HEK293 (cell line): ENCODE measurements around the gene TFPI.
A peak's percentile ranks its signal among the peaks of the same experiment; 100 is the strongest.

Experiments used
- CTCF ChIA-PET: fragments of 350-600 bp; formaldehyde crosslinking; extraction: SDS; loops from one replicate; lab custom pipeline; 2021; ENCODE audit warnings: antibody characterized with exemption; lab: Yijun Ruan, JAX
- POLR2A ChIA-PET: fragments of 300-600 bp; formaldehyde crosslinking; extraction: SDS; loops from one replicate; lab custom pipeline; 2020; ENCODE audit warnings: antibody characterized with exemption, inconsistent platforms; lab: Yijun Ruan, JAX
- H3K27ac ChIP-seq: fragments of 200-500 bp; sonication (Bioruptor generic); 2 replicates; pipeline ENCODE4 v1.5.1; 2014; ENCODE audit warnings: low read depth, low read length, control low read depth, inconsistent platforms; ENCODE audit errors: extremely low read depth
- H3K36me3 ChIP-seq, 2 experiments: fragments of 200-500 bp in 1 of 2; sonication (Bioruptor generic) in 1 of 2; 1 replicate in 1 of 2; 2 replicates in 1 of 2; pipeline ENCODE4 v1.5.1; 2014 to 2017; ENCODE audit warnings: inconsistent platforms in 2 of 2, low read length in 2 of 2; ENCODE audit not compliant: control insufficient read depth in 2 of 2, insufficient read depth in 1 of 2
- H3K4me1 ChIP-seq: fragments of 200-500 bp; sonication (Bioruptor generic); 2 replicates; pipeline ENCODE4 v1.5.1; 2014; ENCODE audit warnings: mild to moderate bottlenecking, low read length, inconsistent platforms; ENCODE audit not compliant: control insufficient read depth, insufficient read depth
- H3K4me3 ChIP-seq: 2 replicates; pipeline ENCODE4 v1.5.1; 2011; ENCODE audit warnings: low read depth, mild to moderate bottlenecking, control low read depth, low read length, moderate library complexity
- H3K9me3 ChIP-seq: fragments of 200-500 bp; sonication (Bioruptor generic); 2 replicates; pipeline ENCODE4 v1.5.1; 2014; ENCODE audit warnings: low read depth, low read length, inconsistent platforms; ENCODE audit not compliant: control insufficient read depth, insufficient read depth
- GFI1B ChIP-seq: fragments of 450-650 bp; formaldehyde crosslinking; IDR thresholded peaks from 2 replicates; pipeline ENCODE4 v1.5.1; 2016; ENCODE audit warnings: missing biosample characterization, missing genetic modification characterization
- IKZF3 ChIP-seq: fragments of 450-650 bp; IDR thresholded peaks from 2 replicates; pipeline ENCODE4 v1.5.0; 2018; ENCODE audit warnings: missing biosample characterization, mild to moderate bottlenecking, missing genetic modification characterization, moderate library complexity
- INSM2 ChIP-seq: fragments of 450-650 bp; formaldehyde crosslinking; IDR thresholded peaks from 2 replicates; pipeline ENCODE4 v1.5.1; 2016; ENCODE audit warnings: missing biosample characterization, missing genetic modification characterization
- OSR2 ChIP-seq: fragments of 450-650 bp; formaldehyde crosslinking; IDR thresholded peaks from 2 replicates; pipeline ENCODE4 v1.5.1; 2016; ENCODE audit warnings: missing biosample characterization, missing genetic modification characterization
- PATZ1 ChIP-seq: fragments of 450-650 bp; formaldehyde crosslinking; IDR thresholded peaks from 2 replicates; pipeline ENCODE4 v1.5.1; 2016; ENCODE audit warnings: missing biosample characterization, missing genetic modification characterization
- PRDM1 ChIP-seq: fragments of 450-650 bp; formaldehyde crosslinking; IDR thresholded peaks from 2 replicates; pipeline ENCODE4; 2016; ENCODE audit warnings: missing biosample characterization, missing genetic modification characterization
- PRDM6 ChIP-seq: fragments of 450-650 bp; formaldehyde crosslinking; IDR thresholded peaks from 2 replicates; pipeline ENCODE4 v1.5.1; 2017; ENCODE audit warnings: missing biosample characterization, missing genetic modification characterization
- SETDB1 ChIP-seq: IDR thresholded peaks from one replicate; pipeline ENCODE4 v1.6.1; 2017; ENCODE audit warnings: mild to moderate bottlenecking, low read length, moderate library complexity, mixed read lengths; ENCODE audit not compliant: insufficient read length
- TSHZ1 ChIP-seq: fragments of 450-650 bp; formaldehyde crosslinking; IDR thresholded peaks from 2 replicates; pipeline ENCODE4 v1.5.1; 2016; ENCODE audit warnings: missing biosample characterization, missing genetic modification characterization, borderline replicate concordance
- YY2 ChIP-seq: fragments of 450-650 bp; formaldehyde crosslinking; IDR thresholded peaks from 2 replicates; pipeline ENCODE4 v1.5.1; 2016; ENCODE audit warnings: missing biosample characterization, missing genetic modification characterization
- ZEB2 ChIP-seq: fragments of 450-650 bp; formaldehyde crosslinking; IDR thresholded peaks from 2 replicates; pipeline ENCODE4 v1.5.1; 2016; ENCODE audit warnings: missing biosample characterization, missing genetic modification characterization
- ZFHX2 ChIP-seq: fragments of 450-650 bp; formaldehyde crosslinking; conservative IDR thresholded peaks from 2 replicates; pipeline ENCODE4 v1.5.1; 2016; ENCODE audit warnings: missing biosample characterization, missing genetic modification characterization
- ZNF132 ChIP-seq: fragments of 450-650 bp; formaldehyde crosslinking; IDR thresholded peaks from 2 replicates; pipeline ENCODE4 v1.5.1; 2017; ENCODE audit warnings: missing biosample characterization, missing genetic modification characterization, borderline replicate concordance
- ZNF16 ChIP-seq: fragments of 450-650 bp; formaldehyde crosslinking; IDR thresholded peaks from 2 replicates; pipeline ENCODE4 v1.5.1; 2016; ENCODE audit warnings: low read depth, missing biosample characterization, missing genetic modification characterization
- ZNF248 ChIP-seq: fragments of 450-650 bp; formaldehyde crosslinking; IDR thresholded peaks from 2 replicates; pipeline ENCODE4 v1.5.1; 2017; ENCODE audit warnings: missing biosample characterization, missing genetic modification characterization
- ZNF366 ChIP-seq: fragments of 450-650 bp; formaldehyde crosslinking; conservative IDR thresholded peaks from 2 replicates; pipeline ENCODE4 v1.5.1; 2016; ENCODE audit warnings: missing biosample characterization, missing genetic modification characterization
- ZNF561 ChIP-seq: fragments of 450-650 bp; IDR thresholded peaks from 2 replicates; pipeline ENCODE4 v1.5.1; 2018; ENCODE audit warnings: missing biosample characterization, missing genetic modification characterization, borderline replicate concordance
- ZNF585B ChIP-seq: fragments of 450-650 bp; formaldehyde crosslinking; IDR thresholded peaks from 2 replicates; pipeline ENCODE4 v1.5.1; 2016; ENCODE audit warnings: missing biosample characterization, missing genetic modification characterization
- ZNF791 ChIP-seq: fragments of 450-650 bp; formaldehyde crosslinking; IDR thresholded peaks from 2 replicates; pipeline ENCODE4 v1.5.1; 2016; ENCODE audit warnings: missing biosample characterization, missing genetic modification characterization
- ZXDB ChIP-seq: fragments of 450-650 bp; formaldehyde crosslinking; IDR thresholded peaks from 2 replicates; pipeline ENCODE4 v1.5.1; 2016; ENCODE audit warnings: missing biosample characterization, missing genetic modification characterization
- TF ChIP-seq, protein P1 (sequence below): fragments of 450-650 bp; formaldehyde crosslinking; IDR thresholded peaks from 2 replicates; pipeline ENCODE4 v1.5.1; 2016; ENCODE audit warnings: missing biosample characterization, missing genetic modification characterization
- TF ChIP-seq, protein P2 (sequence below): fragments of 450-650 bp; formaldehyde crosslinking; IDR thresholded peaks from 2 replicates; pipeline ENCODE4 v1.5.1; 2017; ENCODE audit warnings: missing biosample characterization, missing genetic modification characterization

The TFPI gene

GRCh38 chr2:187543488-187543887, 10.7 kb downstream of the TFPI start (continued):
- TF ChIP-seq PATZ1 (tag by site-specific recombination) (no peak), INSM2 (tag by site-specific recombination) (0 out of 2 replicates have a peak, but pooled peaks have one; percentile 23), ZNF791 (tag by site-specific recombination) (no peak), TSHZ1 (tag by site-specific recombination) (no peak), YY2 (tag by site-specific recombination) (no peak), GFI1B (tag by site-specific recombination) (no peak), ZFHX2 (tag by site-specific recombination) (peak; percentile 43), ZNF585B (tag by site-specific recombination) (no peak), ZXDB (tag by site-specific recombination) (peak; percentile 58), ZNF561 (tag by site-specific recombination) (no peak), ZEB2 (tag by site-specific recombination) (0 out of 2 replicates have a peak, but pooled peaks have one; percentile 21), IKZF3 (no peak), ZNF248 (tag by site-specific recombination) (no peak), ZNF366 (peak; percentile 47; the same call in 1 of the 2 replicates), ZNF16 (tag by site-specific recombination) (no peak), SETDB1 (no peak), PRDM6 (tag by site-specific recombination) (peak; percentile 81), OSR2 (tag by site-specific recombination) (peak; percentile 42; the same call in 1 of the 2 replicates)
- TF ChIP-seq, all 188 proteins: peak for 18

GRCh38 chr2:187542123-187542522, 12.1 kb downstream of the TFPI start:
- TF ChIP-seq, protein P1, sequence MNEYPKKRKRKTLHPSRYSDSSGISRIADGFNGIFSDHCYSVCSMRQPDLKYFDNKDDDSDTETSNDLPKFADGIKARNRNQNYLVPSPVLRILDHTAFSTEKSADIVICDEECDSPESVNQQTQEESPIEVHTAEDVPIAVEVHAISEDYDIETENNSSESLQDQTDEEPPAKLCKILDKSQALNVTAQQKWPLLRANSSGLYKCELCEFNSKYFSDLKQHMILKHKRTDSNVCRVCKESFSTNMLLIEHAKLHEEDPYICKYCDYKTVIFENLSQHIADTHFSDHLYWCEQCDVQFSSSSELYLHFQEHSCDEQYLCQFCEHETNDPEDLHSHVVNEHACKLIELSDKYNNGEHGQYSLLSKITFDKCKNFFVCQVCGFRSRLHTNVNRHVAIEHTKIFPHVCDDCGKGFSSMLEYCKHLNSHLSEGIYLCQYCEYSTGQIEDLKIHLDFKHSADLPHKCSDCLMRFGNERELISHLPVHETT (tag by site-specific recombination), result no peak
- TF ChIP-seq PRDM1 (tag by site-specific recombination), result peak; percentile 35; the same call in 1 of the 2 replicates
- TF ChIP-seq, protein P2, sequence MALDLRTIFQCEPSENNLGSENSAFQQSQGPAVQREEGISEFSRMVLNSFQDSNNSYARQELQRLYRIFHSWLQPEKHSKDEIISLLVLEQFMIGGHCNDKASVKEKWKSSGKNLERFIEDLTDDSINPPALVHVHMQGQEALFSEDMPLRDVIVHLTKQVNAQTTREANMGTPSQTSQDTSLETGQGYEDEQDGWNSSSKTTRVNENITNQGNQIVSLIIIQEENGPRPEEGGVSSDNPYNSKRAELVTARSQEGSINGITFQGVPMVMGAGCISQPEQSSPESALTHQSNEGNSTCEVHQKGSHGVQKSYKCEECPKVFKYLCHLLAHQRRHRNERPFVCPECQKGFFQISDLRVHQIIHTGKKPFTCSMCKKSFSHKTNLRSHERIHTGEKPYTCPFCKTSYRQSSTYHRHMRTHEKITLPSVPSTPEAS (tag by site-specific recombination), result peak; percentile 67
- no peak for TF ChIP-seq ZNF132 (tag by site-specific recombination)
- Histone ChIP-seq H3K4me1 (peaks cover 23% of the 10 kb centered on the region), H3K9me3 (no peaks in the 10 kb centered on the region), H3K36me3 (0 out of 3 replicates have a peak, but pooled peaks cover 0 to 3% of the 10 kb centered on the region in 2 experiments), H3K4me3 (no peak overlapping the region), H3K27ac (peak overlapping the region; percentile 53; the same call in 1 of the 2 replicates)
- ChIA-PET POLR2A (no interaction called here), CTCF (no interaction called here)
